ENCODE measurements around the gene MOB3A. TPM values are rescaled to one million over a fixed set of nuclear protein-coding genes. Genes with fewer than 3 reads are reported as not detected.
A peak's percentile ranks its signal among the peaks of the same experiment; 100 is the strongest.

Gene MOB3A
- total RNA-seq, 1 donor from 2014 or later = 161 TPM

GRCh38 chr19:2051773-2052704 is 44.1 kb downstream of the MOB3A start:
- Mint-ChIP-seq H3K4me1 (ENCODE audit: low read depth) (peaks cover 27% of the 10 kb centered on the region), H3K9me3 (no peaks in the 10 kb centered on the region), H3K36me3 (ENCODE audit: low read depth) (no peaks in the 10 kb centered on the region), H3K4me3 (peak overlapping the region; percentile 76), H3K27me3 (ENCODE audit: insufficient read depth) (no peaks in the 10 kb centered on the region), H3K27ac (peak overlapping the region; percentile 85)
- DNase-seq (ENCODE audit: low spot score) = no peak
- intact Hi-C loops (cut with micrococcal nuclease) = loop anchor here (1.0 kb wide), 4 partner anchors 9 to 44 kb away; partner anchors contain the start of genes IZUMO4 and MOB3A

GRCh38 chr19:2050991-2051772 is 44.9 kb downstream of the MOB3A start, which contains the start of gene MKNK2:
Gene MKNK2, minus strand, starts transcription at chr19:2051244. Its CDS starts 393 bp downstream, at chr19:2050851.
- Mint-ChIP-seq H3K36me3 (ENCODE audit: low read depth) (no peaks in the 10 kb centered on the region), H3K4me1 (ENCODE audit: low read depth) (peaks cover 27% of the 10 kb centered on the region), H3K27ac (peak within 1 kb of the TSS; percentile 87), H3K27me3 (ENCODE audit: insufficient read depth) (no peaks in the 10 kb centered on the region), H3K9me3 (no peaks in the 10 kb centered on the region), H3K4me3 (peak within 1 kb of the TSS; percentile 87)
- DNase-seq (ENCODE audit: low spot score) = peak; percentile 92
- intact Hi-C loops (cut with micrococcal nuclease) = loop anchor here (1.0 kb wide), 4 partner anchors 9 to 45 kb away; partner anchors contain the start of genes IZUMO4 and MOB3A

GRCh38 chr19:2050349-2050990 is 45.7 kb downstream of the MOB3A start:
- H3K9me3 Mint-ChIP-seq = no peaks in the 10 kb centered on the region
- peak overlapping the region; percentile 87 for H3K4me3 Mint-ChIP-seq
- peaks cover 23% of the 10 kb centered on the region for H3K4me1 Mint-ChIP-seq (ENCODE audit: low read depth)
- intact Hi-C loops (cut with micrococcal nuclease) = no loop called here
- peak; percentile 40 for DNase-seq (ENCODE audit: low spot score)
- H3K27me3 Mint-ChIP-seq (ENCODE audit: insufficient read depth) = no peaks in the 10 kb centered on the region
- H3K36me3 Mint-ChIP-seq (ENCODE audit: low read depth) = no peaks in the 10 kb centered on the region
- peak overlapping the region; percentile 87 for H3K27ac Mint-ChIP-seq

- no peaks in the 10 kb centered on the region for H3K36me3 Mint-ChIP-seq (ENCODE audit: low read depth)
- intact Hi-C loops (cut with micrococcal nuclease) = no loop called here
- H3K4me3 Mint-ChIP-seq = peak overlapping the region; percentile 87
Measured at GRCh38 chr19:2049741-2050348, 46.3 kb downstream of the MOB3A start.

GRCh38 chr19:2048959-2049740 is 47.0 kb downstream of the MOB3A start:
- no peaks in the 10 kb centered on the region for H3K36me3 Mint-ChIP-seq (ENCODE audit: low read depth)
- no peaks in the 10 kb centered on the region for H3K9me3 Mint-ChIP-seq
- peak overlapping the region; percentile 87 for H3K27ac Mint-ChIP-seq
- H3K4me3 Mint-ChIP-seq = peak overlapping the region; percentile 87
- intact Hi-C loops (cut with micrococcal nuclease) = no loop called here
- no peaks in the 10 kb centered on the region for H3K27me3 Mint-ChIP-seq (ENCODE audit: insufficient read depth)
- H3K4me1 Mint-ChIP-seq (ENCODE audit: low read depth) = peaks cover 20% of the 10 kb centered on the region
- DNase-seq (ENCODE audit: low spot score) = no peak

More at GRCh38 chr19:2049741-2050348, 46.3 kb downstream of the MOB3A start:
- peaks cover 21% of the 10 kb centered on the region for H3K4me1 Mint-ChIP-seq (ENCODE audit: low read depth)
- H3K27ac Mint-ChIP-seq = peak overlapping the region; percentile 87
- H3K9me3 Mint-ChIP-seq = no peaks in the 10 kb centered on the region
- no peaks in the 10 kb centered on the region for H3K27me3 Mint-ChIP-seq (ENCODE audit: insufficient read depth)
- DNase-seq (ENCODE audit: low spot score) = peak; percentile 66

- Mint-ChIP-seq H3K36me3 (ENCODE audit: low read depth) (no peaks in the 10 kb centered on the region), H3K4me1 (ENCODE audit: low read depth) (peaks cover 20% of the 10 kb centered on the region), H3K9me3 (no peaks in the 10 kb centered on the region), H3K4me3 (peak overlapping the region; percentile 87), H3K27ac (no peak overlapping the region), H3K27me3 (ENCODE audit: insufficient read depth) (no peaks in the 10 kb centered on the region)
- DNase-seq (ENCODE audit: low spot score) = no peak
- intact Hi-C loops (cut with micrococcal nuclease) = no loop called here
Measured at GRCh38 chr19:2048104-2048958, 47.8 kb downstream of the MOB3A start.

GRCh38 chr19:2047449-2048103 is 48.5 kb downstream of the MOB3A start:
- intact Hi-C loops (cut with micrococcal nuclease) = no loop called here
- Mint-ChIP-seq H3K27ac (no peak overlapping the region), H3K9me3 (no peaks in the 10 kb centered on the region), H3K36me3 (ENCODE audit: low read depth) (no peaks in the 10 kb centered on the region), H3K4me1 (ENCODE audit: low read depth) (peaks cover 19% of the 10 kb centered on the region), H3K4me3 (peak overlapping the region; percentile 30), H3K27me3 (ENCODE audit: insufficient read depth) (no peaks in the 10 kb centered on the region)
- no peak for DNase-seq (ENCODE audit: low spot score)

- H3K4me3 Mint-ChIP-seq = no peak overlapping the region
- H3K27ac Mint-ChIP-seq = peak overlapping the region; percentile 34
- DNase-seq (ENCODE audit: low spot score) = no peak
- no peaks in the 10 kb centered on the region for H3K9me3 Mint-ChIP-seq
- intact Hi-C loops (cut with micrococcal nuclease) = no loop called here
- no peaks in the 10 kb centered on the region for H3K27me3 Mint-ChIP-seq (ENCODE audit: insufficient read depth)
- peaks cover 15% of the 10 kb centered on the region for H3K4me1 Mint-ChIP-seq (ENCODE audit: low read depth)
- H3K36me3 Mint-ChIP-seq (ENCODE audit: low read depth) = no peaks in the 10 kb centered on the region
Measured at GRCh38 chr19:2047076-2047448, 49.1 kb downstream of the MOB3A start.

- H3K9me3 Mint-ChIP-seq = no peaks in the 10 kb centered on the region
- H3K4me1 Mint-ChIP-seq (ENCODE audit: low read depth) = peaks cover 10% of the 10 kb centered on the region
- peaks cover 1% of the 10 kb centered on the region for H3K36me3 Mint-ChIP-seq (ENCODE audit: low read depth)
- H3K27ac Mint-ChIP-seq = no peak overlapping the region
- H3K27me3 Mint-ChIP-seq (ENCODE audit: insufficient read depth) = no peaks in the 10 kb centered on the region
- intact Hi-C loops (cut with micrococcal nuclease) = no loop called here
- DNase-seq (ENCODE audit: low spot score) = no peak
- peak overlapping the region; percentile 37 for H3K4me3 Mint-ChIP-seq
Measured at GRCh38 chr19:2046046-2046907, 49.8 kb downstream of the MOB3A start.

- no peak for DNase-seq (ENCODE audit: low spot score)
- intact Hi-C loops (cut with micrococcal nuclease) = no loop called here
- Mint-ChIP-seq H3K27me3 (ENCODE audit: insufficient read depth) (no peaks in the 10 kb centered on the region), H3K27ac (no peak overlapping the region), H3K9me3 (no peaks in the 10 kb centered on the region), H3K4me3 (no peak overlapping the region), H3K4me1 (ENCODE audit: low read depth) (peaks cover 10% of the 10 kb centered on the region), H3K36me3 (ENCODE audit: low read depth) (peaks cover 5% of the 10 kb centered on the region)
Measured at GRCh38 chr19:2045501-2046045, 50.6 kb downstream of the MOB3A start.

Measured in activated T-helper 1 cell treated with anti-CD3 and anti-CD28 coated beads, Interleukin-12 subunit alpha, Interleukin-12 subunit beta, Interleukin-2, Interleukin-4 antibody, amounts not matched to agents 30 ng/mL and 10 ng/mL and 1 ng/mL, durations not matched to agents 14 hours and 24 hours and 36 hours (primary cell).